DND-41 (cell line): ENCODE results near the gene ARSG.
A peak's percentile ranks its signal among the peaks of the same experiment; 100 is the strongest.

Source experiments
- ATAC-seq: fragments of 200-7000 bp; cut with Tn5 transposase; 3 replicates; pipeline ENCODE4 v1.9.1; 2021; ENCODE audit warnings: low read depth; ENCODE audit not compliant: insufficient read depth
- DNase-seq: peaks from one replicate; pipeline ENCODE4 v3.0.0-alpha.2; 2020
- H2AFZ ChIP-seq: 2 replicates; pipeline ENCODE4 v1.6.0; 2012; ENCODE audit warnings: low read depth, low read length
- H3K27ac ChIP-seq: 2 replicates; pipeline ENCODE4 v1.5.1; 2012; ENCODE audit warnings: low read length, inconsistent platforms
- H3K27me3 ChIP-seq: fragments of 200-600 bp; sonication (generic); 2 replicates; pipeline ENCODE4 v1.6.0; 2012; ENCODE audit warnings: low read length, mild to moderate bottlenecking, inconsistent platforms; ENCODE audit not compliant: insufficient read depth, poor library complexity
- H3K36me3 ChIP-seq: 2 replicates; pipeline ENCODE4 v1.5.1; 2012; ENCODE audit warnings: low read length, inconsistent platforms; ENCODE audit not compliant: insufficient read depth
- H3K4me1 ChIP-seq: 2 replicates; pipeline ENCODE4 v1.5.1; 2012; ENCODE audit warnings: mild to moderate bottlenecking, low read length; ENCODE audit not compliant: insufficient read depth
- H3K4me2 ChIP-seq: 2 replicates; pipeline ENCODE4 v1.6.0; 2012; ENCODE audit warnings: mild to moderate bottlenecking, moderate library complexity, low read length, inconsistent platforms; ENCODE audit not compliant: insufficient read depth
- H3K4me3 ChIP-seq, 2 experiments: fragments of 200-600 bp in 1 of 2; shearing (Covaris generic) in 1 of 2; 2 replicates each; pipeline ENCODE4 v1.5.1; 2012 to 2016; ENCODE audit warnings: inconsistent platforms in 2 of 2, low read length in 2 of 2, mild to moderate bottlenecking in 2 of 2, low read depth in 1 of 2, moderate library complexity in 1 of 2
- H3K79me2 ChIP-seq: 2 replicates; pipeline ENCODE4 v1.6.0; 2012; ENCODE audit warnings: low read length, inconsistent platforms; ENCODE audit not compliant: insufficient read depth
- H3K9ac ChIP-seq: 2 replicates; pipeline ENCODE4 v1.6.0; 2012; ENCODE audit warnings: low read depth, mild to moderate bottlenecking, inconsistent platforms, low read length, moderate library complexity
- H3K9me3 ChIP-seq: 2 replicates; pipeline ENCODE4 v1.5.1; 2012; ENCODE audit warnings: low read length, moderate library complexity, mild to moderate bottlenecking, inconsistent platforms; ENCODE audit not compliant: insufficient read depth, severe bottlenecking
- H4K20me1 ChIP-seq: 2 replicates; pipeline ENCODE4 v1.6.0; 2012; ENCODE audit warnings: low read length; ENCODE audit not compliant: insufficient read depth
- EZH2 ChIP-seq: IDR thresholded peaks from 3 replicates; pipeline ENCODE4 v1.6.1; 2012; ENCODE audit warnings: borderline replicate concordance, low read depth, mild to moderate bottlenecking, moderate library complexity, low read length, inconsistent platforms; ENCODE audit not compliant: severe bottlenecking
- TF ChIP-seq, protein P1 (sequence below): IDR thresholded peaks from 2 replicates; pipeline ENCODE4 v1.5.1; 2012; ENCODE audit warnings: borderline replicate concordance, low read length, moderate library complexity, mild to moderate bottlenecking; ENCODE audit not compliant: poor library complexity, severe bottlenecking; ENCODE audit errors: extremely low read depth

The ARSG gene

DNA sequence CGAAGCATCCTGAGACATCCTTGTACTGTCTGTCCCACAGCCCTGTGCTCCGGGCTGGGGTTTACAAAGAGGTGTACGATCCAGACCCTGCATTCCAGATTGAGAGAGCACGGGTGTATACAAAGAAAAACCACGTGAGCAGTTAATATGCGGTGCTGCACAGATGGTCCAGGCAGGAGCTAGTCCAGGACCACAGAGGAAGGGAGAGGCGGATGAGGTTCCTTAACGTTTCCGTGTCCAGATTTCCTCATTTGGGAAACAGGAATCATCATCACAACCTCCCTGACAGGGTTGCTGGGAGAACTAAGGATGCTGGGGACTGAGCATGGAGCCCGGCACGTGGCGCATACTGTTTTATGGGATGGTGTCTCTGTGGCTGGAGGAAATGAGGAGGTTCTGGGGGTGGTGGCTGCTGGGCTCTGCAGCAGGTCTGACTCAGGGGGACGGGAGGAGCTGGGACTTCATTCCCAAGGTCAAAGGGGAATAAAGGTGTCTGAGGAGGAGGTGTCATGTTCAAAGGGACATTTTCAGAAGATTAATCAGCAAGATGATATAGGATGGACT lies 139.8 kb downstream of the ARSG start:
- Histone ChIP-seq H3K27ac (peak overlapping the region; percentile 12; the same call in 1 of the 2 replicates), H3K9ac (no peak overlapping the region), H3K4me3 (no peak overlapping the region), H3K27me3 (no peaks in the 10 kb centered on the region), H3K9me3 (no peaks in the 10 kb centered on the region), H2AFZ (no peak overlapping the region), H3K79me2 (no peaks in the 10 kb centered on the region), H4K20me1 (no peaks in the 10 kb centered on the region), H3K4me1 (peaks cover 14% of the 10 kb centered on the region), H3K36me3 (peaks cover 17% of the 10 kb centered on the region), H3K4me2 (no peak overlapping the region)
- no peak for ATAC-seq
- no peak for DNase-seq
- TF ChIP-seq, protein P1, sequence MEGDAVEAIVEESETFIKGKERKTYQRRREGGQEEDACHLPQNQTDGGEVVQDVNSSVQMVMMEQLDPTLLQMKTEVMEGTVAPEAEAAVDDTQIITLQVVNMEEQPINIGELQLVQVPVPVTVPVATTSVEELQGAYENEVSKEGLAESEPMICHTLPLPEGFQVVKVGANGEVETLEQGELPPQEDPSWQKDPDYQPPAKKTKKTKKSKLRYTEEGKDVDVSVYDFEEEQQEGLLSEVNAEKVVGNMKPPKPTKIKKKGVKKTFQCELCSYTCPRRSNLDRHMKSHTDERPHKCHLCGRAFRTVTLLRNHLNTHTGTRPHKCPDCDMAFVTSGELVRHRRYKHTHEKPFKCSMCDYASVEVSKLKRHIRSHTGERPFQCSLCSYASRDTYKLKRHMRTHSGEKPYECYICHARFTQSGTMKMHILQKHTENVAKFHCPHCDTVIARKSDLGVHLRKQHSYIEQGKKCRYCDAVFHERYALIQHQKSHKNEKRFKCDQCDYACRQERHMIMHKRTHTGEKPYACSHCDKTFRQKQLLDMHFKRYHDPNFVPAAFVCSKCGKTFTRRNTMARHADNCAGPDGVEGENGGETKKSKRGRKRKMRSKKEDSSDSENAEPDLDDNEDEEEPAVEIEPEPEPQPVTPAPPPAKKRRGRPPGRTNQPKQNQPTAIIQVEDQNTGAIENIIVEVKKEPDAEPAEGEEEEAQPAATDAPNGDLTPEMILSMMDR: no peak
- no peak for TF ChIP-seq EZH2

DNA sequence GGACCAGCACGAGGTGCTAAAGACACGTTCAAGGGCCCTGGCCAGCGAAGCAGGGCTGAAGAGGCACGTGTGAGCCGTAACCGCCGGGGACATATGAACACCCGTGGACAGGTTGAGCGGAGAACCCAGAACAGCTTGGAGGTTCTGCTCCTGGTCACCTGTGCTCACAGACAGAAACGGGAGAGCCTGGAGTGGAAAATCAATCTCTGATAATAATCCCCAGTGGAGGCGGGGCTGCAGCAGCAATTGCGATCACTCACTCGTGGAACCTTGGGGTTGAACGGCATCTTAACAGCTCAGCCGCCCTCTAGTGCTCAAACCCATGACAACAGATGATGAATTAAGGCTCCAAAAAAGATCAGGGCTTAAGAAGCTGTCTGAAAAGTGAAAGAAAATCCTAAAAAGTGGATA lies 140.4 kb downstream of the ARSG start:
- TF ChIP-seq, protein P1: peak; percentile 65
- TF ChIP-seq EZH2: no peak
- DNase-seq (peak; percentile 63), ATAC-seq (0 out of 3 replicates have a peak, but pooled peaks have one; percentile 20)
- Histone ChIP-seq H3K27me3 (no peaks in the 10 kb centered on the region), H3K9me3 (no peaks in the 10 kb centered on the region), H4K20me1 (no peaks in the 10 kb centered on the region), H3K4me3 (no peak overlapping the region), H3K9ac (no peak overlapping the region), H3K27ac (no peak overlapping the region; the same call in 1 of the 2 replicates), H3K4me2 (no peak overlapping the region), H3K36me3 (peaks cover 17% of the 10 kb centered on the region), H3K79me2 (no peaks in the 10 kb centered on the region), H3K4me1 (peaks cover 19% of the 10 kb centered on the region), H2AFZ (no peak overlapping the region)

DNA sequence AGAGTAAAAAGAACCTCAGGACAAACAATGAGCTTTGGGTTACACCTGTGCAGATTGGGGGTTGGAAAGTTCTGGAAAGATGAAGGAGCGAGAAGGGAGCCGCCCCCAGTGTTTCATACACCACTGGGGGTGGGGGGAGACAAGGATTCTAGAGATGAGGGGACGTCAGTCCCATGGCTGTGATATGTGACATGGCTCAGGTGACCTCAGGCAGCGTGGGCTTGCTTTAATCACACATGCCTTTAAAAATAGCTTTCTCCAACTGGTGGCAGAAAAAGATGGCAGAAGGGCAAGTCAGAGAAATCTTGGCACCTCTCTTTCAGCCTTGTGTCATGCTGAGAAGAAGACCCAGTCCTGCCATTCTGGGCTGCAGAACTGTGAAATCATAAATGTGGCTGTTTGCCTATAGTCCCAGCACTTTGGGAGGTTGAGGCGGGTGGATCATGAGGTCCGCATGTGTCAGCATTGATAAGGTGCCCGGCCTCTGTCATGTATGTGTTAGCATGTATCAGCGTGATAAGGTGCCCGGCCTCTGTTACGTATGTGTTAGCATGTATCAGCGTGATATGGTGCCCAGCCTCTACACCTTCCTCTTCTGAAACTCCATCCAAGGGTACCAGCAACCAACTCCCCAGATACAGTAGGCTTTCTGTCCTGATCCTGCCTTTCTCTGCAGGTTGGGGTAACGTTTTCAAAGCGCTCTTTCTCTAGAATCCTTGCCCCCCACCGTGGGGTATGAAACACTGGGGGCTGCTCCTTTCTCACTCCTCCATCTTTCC lies 141.0 kb downstream of the ARSG start:
- Histone ChIP-seq H3K79me2 (no peaks in the 10 kb centered on the region), H3K27ac (no peak overlapping the region; the same call in 1 of the 2 replicates)

More for the DNA sequence above, 141.0 kb downstream of the ARSG start:
- Histone ChIP-seq H3K9me3 (no peaks in the 10 kb centered on the region), H3K4me1 (peaks cover 25% of the 10 kb centered on the region), H3K9ac (no peak overlapping the region), H3K4me2 (no peak overlapping the region), H3K4me3 (no peak overlapping the region), H3K27me3 (no peaks in the 10 kb centered on the region), H3K36me3 (peaks cover 17% of the 10 kb centered on the region), H2AFZ (no peak overlapping the region), H4K20me1 (no peaks in the 10 kb centered on the region)
- TF ChIP-seq EZH2: no peak
- TF ChIP-seq, protein P1: no peak
- DNase-seq: no peak
- no peak for ATAC-seq
